SK-N-MC (cell line): Measurements from ENCODE around the gene NAT16.

Experiments used
- DNase-seq: peaks from one replicate; pipeline ENCODE4 v3.0.0-alpha.2; 2011; ENCODE audit warnings: low read depth, low spot score
- H3K27ac ChIP-seq: fragments of 200-600 bp; sonication (generic); 2 replicates; pipeline ENCODE4 v1.5.1; 2016; ENCODE audit warnings: mixed run types
- H3K36me3 ChIP-seq: fragments of 200-600 bp; sonication (generic); 2 replicates; pipeline ENCODE4 v1.6.1; 2017; ENCODE audit warnings: antibody characterized with exemption, low read length, mixed read lengths; ENCODE audit not compliant: insufficient read depth
- H3K4me3 ChIP-seq: fragments of 200-600 bp; sonication (generic); 2 replicates; pipeline ENCODE4 v1.5.1; 2016
- H3K9ac ChIP-seq: fragments of 200-600 bp; sonication (generic); 2 replicates; pipeline ENCODE4 v1.8.0; 2017; ENCODE audit warnings: mixed run types, mixed read lengths; ENCODE audit not compliant: insufficient read length
- H3K9me3 ChIP-seq: fragments of 200-600 bp; sonication (generic); 2 replicates; pipeline ENCODE4 v1.6.1; 2017; ENCODE audit warnings: low read depth, mild to moderate bottlenecking, antibody characterized with exemption, low read length, moderate library complexity, mixed read lengths
- EZH2 ChIP-seq: fragments of 200-600 bp; sonication (generic); IDR thresholded peaks from one replicate; pipeline ENCODE4 v1.6.1; 2017; ENCODE audit warnings: antibody characterized with exemption
- FOXP2 ChIP-seq: optimal IDR thresholded peaks from 2 replicates; pipeline ENCODE3; 2011; ENCODE audit warnings: mild to moderate bottlenecking, moderate library complexity; ENCODE audit not compliant: insufficient read depth; ENCODE audit errors: extremely low read length, control extremely low read depth
- POLR2AphosphoS5 ChIP-seq: IDR thresholded peaks from 2 replicates; pipeline ENCODE4 v1.6.1; 2012; ENCODE audit warnings: mild to moderate bottlenecking, low read depth, low read length, borderline replicate concordance

Gene NAT16

DNA sequence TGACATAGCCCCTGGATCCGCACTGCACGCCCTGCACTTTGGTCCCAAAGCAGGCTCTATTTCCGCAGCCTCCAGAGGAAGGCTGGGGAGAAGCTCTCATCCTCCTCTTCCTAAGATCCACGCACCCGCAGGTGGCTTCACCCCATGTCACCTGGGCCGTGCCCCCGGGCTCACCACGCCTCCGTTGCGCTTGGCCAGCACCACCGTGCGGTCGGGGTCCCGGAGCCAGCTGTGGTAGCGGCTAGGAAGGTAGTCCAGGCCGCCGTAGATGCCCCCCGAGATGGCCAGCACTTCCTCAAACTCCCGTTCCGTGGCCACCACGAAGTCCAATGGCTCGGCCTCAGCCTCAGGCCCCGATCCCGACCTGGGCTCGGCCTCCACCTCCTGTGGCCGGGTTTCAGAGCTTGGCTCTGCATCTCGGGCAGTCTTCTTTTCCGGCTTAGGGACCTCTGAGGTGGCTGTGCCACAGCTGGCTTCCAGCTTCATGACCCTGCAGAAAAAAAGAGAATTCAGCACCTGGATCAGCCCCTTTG, 5.7 kb downstream of the NAT16 start:
- Histone ChIP-seq H3K27ac (no peak overlapping the region), H3K4me3 (peak overlapping the region; percentile 70; the same call in 1 of the 2 replicates)
- TF ChIP-seq FOXP2 = no peak

DNA sequence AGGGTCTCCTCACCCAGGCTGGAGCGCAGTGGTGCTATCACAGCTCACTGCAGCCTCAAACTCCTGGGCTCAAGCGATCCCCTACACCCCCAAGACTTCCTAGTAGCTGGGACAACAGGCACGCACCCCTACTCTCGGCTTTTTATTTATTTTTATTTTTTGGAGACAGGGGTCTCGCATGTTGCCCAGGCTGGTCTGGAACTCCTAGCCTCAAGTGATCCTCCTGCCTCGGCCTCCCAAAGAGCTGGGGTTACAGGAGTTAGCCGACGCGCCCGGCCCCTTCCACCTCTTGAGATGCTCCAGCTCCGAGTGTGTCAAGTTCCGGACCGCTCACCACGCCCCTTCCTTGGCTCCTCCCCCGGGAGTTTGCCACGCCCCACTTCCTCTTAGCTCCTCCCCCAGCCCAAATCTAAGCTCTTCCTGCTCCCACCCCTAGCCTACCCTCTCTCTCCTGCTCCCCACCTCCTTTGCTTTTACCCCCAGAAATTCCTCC, 6.3 kb downstream of the NAT16 start:
- H3K27ac ChIP-seq = no peak overlapping the region
- peak overlapping the region; percentile 70 for H3K4me3 ChIP-seq
- no peak for TF ChIP-seq FOXP2
- TF ChIP-seq POLR2AphosphoS5 = no peak
- no peak for TF ChIP-seq EZH2
- H3K9me3 ChIP-seq = no peaks in the 10 kb centered on the region
- DNase-seq = no peak
- no peak overlapping the region for H3K9ac ChIP-seq
- no peaks in the 10 kb centered on the region for H3K36me3 ChIP-seq

More for the DNA sequence above, 5.7 kb downstream of the NAT16 start:
- Histone ChIP-seq H3K9me3 (no peaks in the 10 kb centered on the region), H3K9ac (no peak overlapping the region), H3K36me3 (no peaks in the 10 kb centered on the region)
- DNase-seq = no peak

DNA sequence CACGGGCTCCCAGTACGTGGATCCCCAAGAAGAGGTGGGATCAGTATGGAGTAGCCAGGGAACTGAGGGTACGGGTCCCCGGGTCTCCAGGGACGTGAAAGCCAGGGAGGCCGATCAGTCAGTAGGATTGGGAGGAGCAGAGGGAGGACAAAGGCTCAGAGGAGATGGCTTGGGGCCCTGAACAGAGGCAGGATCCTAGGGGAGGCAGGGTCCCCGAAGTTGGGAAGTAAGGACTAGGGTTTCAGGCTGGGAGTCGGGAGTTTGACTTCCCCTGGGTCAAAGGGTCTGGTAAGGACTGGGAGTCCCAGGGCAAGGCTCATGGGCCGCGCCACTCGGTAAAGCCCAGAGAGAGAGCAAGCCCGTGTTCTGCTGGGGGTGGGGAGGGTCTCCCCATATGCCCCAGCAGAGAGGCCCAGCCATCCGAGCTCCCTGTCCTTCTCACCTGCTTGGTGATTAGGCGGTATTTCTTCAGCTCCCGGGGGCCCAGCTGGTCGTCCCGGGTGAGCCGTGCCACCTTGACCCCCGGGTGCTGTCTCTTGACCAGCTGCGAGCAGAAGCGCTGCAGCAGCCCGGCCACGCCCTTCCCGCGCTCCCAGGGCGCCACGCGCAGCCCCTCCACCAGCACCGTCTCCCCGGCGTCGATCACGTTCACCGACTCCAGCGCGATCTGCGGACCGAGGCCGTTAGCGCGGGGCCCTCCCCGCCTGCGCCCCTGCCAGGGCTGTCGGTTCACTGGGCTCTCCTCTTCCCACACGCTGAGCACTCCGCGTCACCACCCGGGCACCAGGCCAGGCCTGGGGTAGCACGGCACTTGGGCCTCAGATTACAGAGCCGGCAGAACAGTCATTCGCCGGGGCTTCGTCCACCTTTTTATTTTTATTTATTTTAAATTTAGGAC, 7.0 kb downstream of the NAT16 start:
- Histone ChIP-seq H3K36me3 (no peaks in the 10 kb centered on the region), H3K9ac (no peak overlapping the region), H3K27ac (no peak overlapping the region), H3K4me3 (peak overlapping the region; percentile 70), H3K9me3 (no peaks in the 10 kb centered on the region)
- TF ChIP-seq POLR2AphosphoS5 (no peak), FOXP2 (no peak), EZH2 (no peak)
- DNase-seq = no peak

DNA sequence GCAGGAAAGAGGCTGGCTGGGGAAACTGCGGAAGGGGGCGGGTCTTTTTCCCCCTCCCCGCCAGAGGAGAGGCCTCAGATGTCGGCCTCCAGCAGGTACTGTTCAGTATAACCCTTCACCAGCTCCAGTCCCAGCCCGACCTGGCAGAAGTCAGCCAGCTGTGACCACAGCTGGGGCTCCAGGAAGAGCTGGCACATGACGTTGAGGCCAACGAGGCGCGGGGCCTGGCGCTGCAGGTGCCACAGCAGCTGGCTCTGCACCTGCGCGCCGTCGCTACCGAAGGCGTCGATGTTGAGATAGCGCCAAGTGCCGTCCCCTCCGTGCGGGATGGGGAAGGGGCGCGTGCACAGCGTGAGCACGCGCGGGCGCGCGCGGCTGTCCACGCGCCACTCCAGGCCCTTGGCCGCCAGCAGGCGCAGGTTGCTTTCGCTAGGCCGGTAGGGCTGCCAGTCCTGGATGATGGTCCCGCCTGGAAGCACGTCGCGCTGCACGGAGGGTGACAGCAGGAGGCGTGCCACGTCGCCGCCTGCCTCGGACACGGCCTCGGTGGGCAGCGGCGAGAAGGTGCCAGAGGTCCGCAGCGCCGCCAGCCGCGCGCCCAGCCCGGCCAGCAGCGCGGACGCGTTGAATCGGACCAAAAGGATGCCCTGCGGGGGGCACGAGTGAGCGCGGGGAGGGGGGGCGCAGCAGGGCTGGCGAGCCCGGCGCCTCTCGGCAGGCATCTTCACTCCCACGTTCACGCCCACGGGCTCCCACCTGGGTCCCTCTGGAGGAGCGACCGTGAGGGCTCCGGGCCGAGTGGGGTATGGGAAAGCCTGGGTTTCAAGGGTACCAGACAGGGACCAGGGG, 7.9 kb downstream of the NAT16 start:
- no peak for DNase-seq
- no peak for TF ChIP-seq FOXP2
- TF ChIP-seq POLR2AphosphoS5 = no peak
- TF ChIP-seq EZH2 = no peak
- H3K4me3 ChIP-seq = no peak overlapping the region
- no peaks in the 10 kb centered on the region for H3K9me3 ChIP-seq
- no peak overlapping the region for H3K9ac ChIP-seq
- H3K27ac ChIP-seq = no peak overlapping the region
- H3K36me3 ChIP-seq = no peaks in the 10 kb centered on the region

DNA sequence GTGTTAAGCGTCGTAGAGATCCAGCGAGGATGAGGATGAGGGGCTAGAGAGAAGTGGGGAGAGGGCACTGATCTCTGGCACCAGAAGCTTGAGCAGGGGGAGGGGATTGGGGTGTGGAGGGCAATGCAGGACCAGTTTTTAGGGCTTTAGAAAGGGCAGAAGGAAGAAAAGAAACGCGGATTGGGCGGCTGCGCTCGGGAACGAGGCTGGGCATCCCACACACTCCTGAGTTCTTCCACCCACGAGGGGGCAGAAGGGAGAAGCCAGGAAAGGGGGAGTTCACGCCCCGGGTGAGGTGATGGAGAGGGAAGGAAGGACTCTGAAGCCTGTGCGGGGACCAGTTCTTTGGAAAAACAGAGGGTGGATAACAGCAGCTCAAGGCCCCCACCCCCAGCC, 8.7 kb downstream of the NAT16 start:
- Histone ChIP-seq H3K4me3 (no peak overlapping the region), H3K36me3 (no peaks in the 10 kb centered on the region), H3K9me3 (no peaks in the 10 kb centered on the region), H3K27ac (no peak overlapping the region), H3K9ac (no peak overlapping the region)
- TF ChIP-seq POLR2AphosphoS5 (no peak), EZH2 (no peak), FOXP2 (no peak)
- no peak for DNase-seq

DNA sequence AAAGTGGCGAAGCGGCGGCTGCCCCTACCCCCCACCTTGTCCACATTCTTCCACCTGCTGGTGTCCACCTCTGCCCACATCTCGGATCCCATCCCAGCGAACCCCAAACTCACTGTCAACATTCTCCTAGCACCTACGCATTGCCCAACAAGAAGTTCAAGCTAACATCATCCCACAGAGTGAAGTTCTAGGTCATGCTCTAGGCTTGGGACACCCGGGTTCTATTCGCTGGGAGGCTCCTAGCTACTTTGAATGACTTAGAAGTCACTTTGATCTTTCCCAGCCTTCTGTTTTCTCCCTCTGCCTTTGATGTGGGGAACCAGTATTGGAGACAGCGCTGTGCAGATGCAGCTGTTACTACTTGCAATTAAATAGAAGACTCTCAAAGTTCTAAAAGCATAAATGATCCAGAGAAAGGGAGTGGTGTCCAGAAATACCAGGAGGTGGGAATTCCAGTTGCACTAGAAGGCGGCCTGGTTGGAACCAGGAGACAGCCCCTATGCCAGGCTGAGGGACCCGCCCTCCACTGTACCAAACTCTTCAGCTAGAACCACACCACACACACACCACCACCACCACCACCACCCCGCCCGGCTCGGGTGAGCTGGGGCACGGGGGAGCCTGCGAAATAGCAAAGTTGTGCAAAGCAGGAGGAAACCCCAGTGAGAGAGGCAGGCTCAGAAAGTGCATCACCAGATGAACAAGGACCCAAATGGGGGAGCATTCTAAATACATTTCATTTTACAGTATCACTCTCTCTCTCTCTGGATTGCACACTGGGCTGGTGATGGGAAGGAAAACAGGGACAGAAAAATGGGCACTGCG, 9.3 kb downstream of the NAT16 start:
- DNase-seq = no peak
- H3K27ac ChIP-seq = no peak overlapping the region
- H3K36me3 ChIP-seq = no peaks in the 10 kb centered on the region
- no peak overlapping the region for H3K4me3 ChIP-seq
- TF ChIP-seq POLR2AphosphoS5 = no peak
- TF ChIP-seq FOXP2 = no peak
- TF ChIP-seq EZH2 = no peak
- no peaks in the 10 kb centered on the region for H3K9me3 ChIP-seq
- H3K9ac ChIP-seq = no peak overlapping the region

DNA sequence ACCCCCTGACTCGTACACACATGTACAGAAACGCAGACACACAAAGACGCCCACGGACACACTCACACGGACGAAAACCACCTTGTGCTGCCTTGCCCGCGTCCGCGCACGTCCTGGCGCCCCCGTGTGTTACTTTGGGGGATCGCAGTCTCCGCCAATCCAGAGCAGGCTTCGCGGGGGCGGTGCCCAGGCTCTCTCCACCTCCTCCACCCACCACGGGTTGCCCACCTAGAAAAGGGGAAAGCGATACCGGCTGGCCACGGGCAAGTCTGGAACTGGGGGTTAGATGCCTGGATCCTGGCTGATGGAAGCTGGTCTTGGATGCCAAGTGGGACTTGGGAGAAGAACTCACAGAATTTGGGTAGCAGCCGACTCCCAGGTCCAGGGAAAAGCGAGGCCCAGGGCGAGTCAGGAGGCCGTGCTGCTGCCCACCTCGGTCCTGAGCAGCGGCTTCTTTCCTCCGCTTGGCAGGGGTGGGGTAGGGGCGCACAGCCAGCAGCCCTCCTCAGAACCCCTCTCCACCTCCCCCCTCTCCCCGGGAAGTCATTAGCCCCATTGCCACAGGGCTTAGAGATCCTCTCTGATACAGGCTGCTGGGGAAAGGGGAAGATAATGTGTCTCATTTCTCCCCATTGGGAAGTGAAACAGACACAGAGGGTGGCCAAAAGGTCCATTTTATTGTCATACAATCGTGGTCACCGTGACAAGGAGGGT, 10.1 kb downstream of the NAT16 start:
- no peak for DNase-seq
- Histone ChIP-seq H3K4me3 (peak overlapping the region; percentile 40; the same call in 1 of the 2 replicates), H3K27ac (no peak overlapping the region), H3K9ac (no peak overlapping the region), H3K9me3 (no peaks in the 10 kb centered on the region), H3K36me3 (no peaks in the 10 kb centered on the region)
- TF ChIP-seq POLR2AphosphoS5 (no peak), FOXP2 (no peak), EZH2 (peak; percentile 12)
